ENCODE data around the gene CNGB1. TPM values are rescaled to one million over a fixed set of nuclear protein-coding genes. Genes with fewer than 3 reads are reported as not detected.
A peak's percentile ranks its signal among the peaks of the same experiment; 100 is the strongest.

CNGB1 gene
- total RNA-seq, 1 donor, result not detected

GRCh38 chr16:57846078-57846697, 124.7 kb downstream of the CNGB1 start:
- Histone ChIP-seq H3K4me2 (ENCODE audit: insufficient read depth, low read length) (no peak overlapping the region), H3K9me3 (ENCODE audit: low read depth, low read length) (no peaks in the 10 kb centered on the region), H3K27ac (ENCODE audit: low read depth, low read length) (no peak overlapping the region), H3K27me3 (ENCODE audit: insufficient read depth, low read length) (peaks cover 17% of the 10 kb centered on the region), H3K36me3 (ENCODE audit: insufficient read depth, low read length) (no peaks in the 10 kb centered on the region), H3K4me3 (ENCODE audit: insufficient read depth, low read length) (no peak overlapping the region), H4K20me1 (ENCODE audit: insufficient read depth, low read length) (no peaks in the 10 kb centered on the region), H3K79me2 (ENCODE audit: insufficient read depth, low read length) (no peaks in the 10 kb centered on the region), H2AFZ (ENCODE audit: low read length) (no peak overlapping the region), H3K4me1 (ENCODE audit: insufficient read depth, low read length) (no peaks in the 10 kb centered on the region)
- DNase-seq (ENCODE audit: insufficient read length, low spot score, missing footprints), result no peak
- no peak for TF ChIP-seq CTCF (IDR thresholded peaks at IDR 0.05; ENCODE audit: extremely low read depth, low read depth, low read length)

GRCh38 chr16:57845115-57845514, 125.8 kb downstream of the CNGB1 start:
- no peak for TF ChIP-seq CTCF (IDR thresholded peaks at IDR 0.05; ENCODE audit: extremely low read depth, low read depth, low read length)
- H3K4me3 ChIP-seq (ENCODE audit: insufficient read depth, low read length), result no peak overlapping the region
- peaks cover 17% of the 10 kb centered on the region for H3K27me3 ChIP-seq (ENCODE audit: insufficient read depth, low read length)
- H3K27ac ChIP-seq (ENCODE audit: low read depth, low read length), result no peak overlapping the region
- no peaks in the 10 kb centered on the region for H3K4me1 ChIP-seq (ENCODE audit: insufficient read depth, low read length)
- H4K20me1 ChIP-seq (ENCODE audit: insufficient read depth, low read length), result no peaks in the 10 kb centered on the region
- no peaks in the 10 kb centered on the region for H3K36me3 ChIP-seq (ENCODE audit: insufficient read depth, low read length)
- no peak overlapping the region for H3K4me2 ChIP-seq (ENCODE audit: insufficient read depth, low read length)
- DNase-seq (ENCODE audit: insufficient read length, low spot score, missing footprints), result peak; percentile 34
- no peak overlapping the region for H2AFZ ChIP-seq (ENCODE audit: low read length)
- no peaks in the 10 kb centered on the region for H3K79me2 ChIP-seq (ENCODE audit: insufficient read depth, low read length)
- no peaks in the 10 kb centered on the region for H3K9me3 ChIP-seq (ENCODE audit: low read depth, low read length)

GRCh38 chr16:57844416-57845030, 126.4 kb downstream of the CNGB1 start:
- H3K9me3 ChIP-seq (ENCODE audit: low read depth, low read length), result no peaks in the 10 kb centered on the region
- H3K27ac ChIP-seq (ENCODE audit: low read depth, low read length), result no peak overlapping the region
- no peak for DNase-seq (ENCODE audit: insufficient read length, low spot score, missing footprints)
- H2AFZ ChIP-seq (ENCODE audit: low read length), result no peak overlapping the region
- no peak for TF ChIP-seq CTCF (IDR thresholded peaks at IDR 0.05; ENCODE audit: extremely low read depth, low read depth, low read length)
- H3K79me2 ChIP-seq (ENCODE audit: insufficient read depth, low read length), result no peaks in the 10 kb centered on the region
- no peaks in the 10 kb centered on the region for H3K4me1 ChIP-seq (ENCODE audit: insufficient read depth, low read length)
- H4K20me1 ChIP-seq (ENCODE audit: insufficient read depth, low read length), result no peaks in the 10 kb centered on the region
- H3K27me3 ChIP-seq (ENCODE audit: insufficient read depth, low read length), result peaks cover 17% of the 10 kb centered on the region
- H3K4me3 ChIP-seq (ENCODE audit: insufficient read depth, low read length), result no peak overlapping the region
- no peaks in the 10 kb centered on the region for H3K36me3 ChIP-seq (ENCODE audit: insufficient read depth, low read length)
- H3K4me2 ChIP-seq (ENCODE audit: insufficient read depth, low read length), result no peak overlapping the region

GRCh38 chr16:57843400-57843799, 127.5 kb downstream of the CNGB1 start:
- Histone ChIP-seq H3K27me3 (ENCODE audit: insufficient read depth, low read length) (peaks cover 22% of the 10 kb centered on the region), H3K36me3 (ENCODE audit: insufficient read depth, low read length) (no peaks in the 10 kb centered on the region), H3K4me3 (ENCODE audit: insufficient read depth, low read length) (no peak overlapping the region), H3K27ac (ENCODE audit: low read depth, low read length) (no peak overlapping the region), H3K4me2 (ENCODE audit: insufficient read depth, low read length) (no peak overlapping the region), H2AFZ (ENCODE audit: low read length) (no peak overlapping the region), H3K4me1 (ENCODE audit: insufficient read depth, low read length) (no peaks in the 10 kb centered on the region), H3K79me2 (ENCODE audit: insufficient read depth, low read length) (no peaks in the 10 kb centered on the region), H3K9me3 (ENCODE audit: low read depth, low read length) (no peaks in the 10 kb centered on the region), H4K20me1 (ENCODE audit: insufficient read depth, low read length) (no peaks in the 10 kb centered on the region)
- no peak for TF ChIP-seq CTCF (IDR thresholded peaks at IDR 0.05; ENCODE audit: extremely low read depth, low read depth, low read length)
- DNase-seq (ENCODE audit: insufficient read length, low spot score, missing footprints), result no peak
